Activated gamma-delta T cell (primary cell): ENCODE data around the gene PCYT1B.

Source experiments
- DNase-seq: peaks from one replicate; lab custom pipeline; 2025; lab: John Stamatoyannopoulos, UW

PCYT1B gene

DNA sequence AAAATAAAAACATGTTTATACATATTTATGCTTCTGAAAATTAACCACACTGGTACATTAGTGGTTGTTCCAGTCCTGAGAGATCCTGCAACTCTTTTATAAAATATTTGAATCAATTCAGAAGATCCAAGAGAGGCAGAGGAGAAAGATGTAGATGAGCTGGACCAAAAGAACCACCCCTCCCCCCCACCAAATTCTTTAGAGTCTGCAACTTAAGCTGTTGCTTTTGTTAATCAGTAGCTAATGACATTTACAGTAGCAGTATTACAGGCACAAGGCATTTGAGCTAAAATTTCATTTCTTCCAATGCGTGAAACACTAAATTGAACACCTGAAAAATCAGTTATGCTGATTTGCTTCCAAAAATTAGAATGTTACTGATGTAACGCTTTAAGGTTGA is 120.5 kb downstream of the PCYT1B start:
- no peak for DNase-seq

- no peak for DNase-seq
Observed at GRCh38 chrX:24525455-24525854, 121.7 kb downstream of the PCYT1B start.

DNA sequence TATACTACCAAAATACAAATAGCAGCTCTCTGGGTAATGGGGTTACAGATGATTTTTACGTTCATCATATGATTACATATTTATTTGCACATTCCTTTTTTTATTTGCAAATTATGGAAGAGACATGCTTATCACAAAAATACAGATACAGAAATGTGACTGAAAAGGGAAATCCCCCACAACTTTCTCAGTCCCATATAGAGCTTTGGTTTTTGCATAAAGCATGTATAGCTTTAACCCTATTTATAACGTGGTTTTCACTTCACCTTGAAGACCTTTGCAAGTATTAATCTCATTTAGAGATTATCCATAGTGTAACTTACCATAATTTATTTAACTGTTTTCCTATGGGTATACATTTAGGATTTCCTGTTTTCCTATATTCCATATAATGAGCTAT is 126.7 kb downstream of the PCYT1B start:
- no peak for DNase-seq

DNA sequence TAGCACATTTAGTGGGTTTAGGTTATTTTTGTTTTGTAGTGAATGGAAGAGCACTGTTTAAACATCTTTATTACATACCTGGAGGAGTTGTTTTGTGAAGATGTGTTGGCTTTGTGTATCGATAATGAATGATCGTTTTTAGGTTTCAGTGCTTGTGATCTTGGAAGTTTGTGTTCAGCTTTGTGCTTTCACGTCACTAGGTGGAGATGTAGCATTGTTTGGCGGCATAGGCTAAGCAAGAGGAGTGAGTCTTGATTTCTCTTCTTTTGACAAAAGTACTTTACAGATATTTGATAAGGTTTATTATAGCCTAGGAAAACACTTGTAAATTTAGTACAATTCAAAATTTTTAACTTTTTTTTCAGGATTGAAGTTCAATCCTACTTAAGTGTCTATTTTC is 131.7 kb downstream of the PCYT1B start:
- DNase-seq, result no peak

GRCh38 chrX:24513416-24513815 is 133.7 kb downstream of the PCYT1B start:
- DNase-seq, result no peak

DNA sequence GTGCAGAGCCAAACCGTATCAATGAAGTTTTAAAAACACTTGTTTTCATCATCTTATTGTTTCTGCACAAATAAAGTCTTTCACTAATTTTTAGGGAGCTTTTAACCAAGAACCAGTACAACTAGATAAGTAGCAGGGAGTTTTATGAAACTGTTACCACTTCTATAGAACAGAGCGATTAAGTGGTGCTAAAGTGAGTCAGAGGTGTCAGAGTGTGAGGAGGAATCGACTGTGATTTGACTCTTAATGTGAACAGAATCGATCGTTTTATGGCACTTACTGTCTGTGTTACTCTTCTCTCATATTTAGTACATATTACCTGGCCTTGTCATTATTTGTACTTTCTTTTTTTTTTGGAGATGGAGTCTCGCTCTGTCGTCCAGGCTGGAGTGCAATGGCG is 138.8 kb downstream of the PCYT1B start:
- no peak for DNase-seq
